Stimulated activated CD8-positive, alpha-beta memory T cell treated with anti-CD3 and anti-CD28 coated beads, Interleukin-4, amount 100 ng/mL, for 48 hours (primary cell): ENCODE data around the gene MGMT.

Source experiments
- DNase-seq: peaks from one replicate; pipeline ENCODE4 v3.0.0-alpha.2; 2020

The MGMT gene

DNA sequence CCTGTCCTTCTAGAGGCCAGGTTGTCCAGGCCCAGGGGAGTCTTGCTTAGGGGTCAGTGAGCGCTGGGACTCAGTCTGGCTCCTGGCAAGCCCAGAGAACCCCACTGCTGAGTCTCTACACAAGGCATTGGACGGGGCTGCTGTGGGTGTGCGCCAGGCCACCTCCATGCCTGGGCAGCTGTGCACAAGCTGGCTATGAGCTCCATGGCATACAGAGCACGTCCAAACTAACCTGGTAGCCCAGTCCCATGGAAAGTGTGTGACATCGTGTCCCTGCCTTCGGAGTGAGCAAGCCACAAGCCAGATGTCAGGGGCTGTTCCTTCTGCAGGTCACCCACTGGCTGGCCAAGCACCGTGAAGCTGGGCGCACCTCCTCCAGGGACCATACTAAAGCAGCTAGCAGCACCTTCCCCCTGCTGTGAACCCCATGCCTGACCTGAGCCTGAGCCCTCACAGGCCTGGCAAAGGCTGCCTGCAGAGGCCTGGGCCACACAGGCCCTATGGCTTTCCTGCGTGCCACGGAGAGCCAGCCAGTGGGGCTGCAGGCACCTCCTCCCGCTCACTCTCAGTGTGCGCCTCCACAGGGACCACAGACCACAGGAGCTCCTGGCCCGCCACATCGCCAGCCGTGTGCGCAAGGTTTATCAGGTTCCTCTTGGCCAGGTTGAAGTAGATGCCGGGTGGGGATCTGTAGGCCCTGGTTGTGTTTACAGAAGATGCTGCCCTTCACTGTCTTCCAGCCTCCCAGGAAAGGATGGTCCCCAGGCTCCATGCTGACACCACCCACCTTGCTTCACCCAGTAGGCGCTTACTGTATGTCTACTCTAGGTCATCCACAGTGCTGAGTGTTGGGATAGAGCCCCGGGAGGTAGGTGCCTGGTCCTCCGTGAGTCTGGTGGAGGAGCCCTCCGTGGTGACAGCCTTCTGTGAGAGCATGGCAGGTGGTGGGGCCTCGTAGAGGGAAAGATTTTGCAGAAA, 277.4 kb downstream of the MGMT start:
- no peak for DNase-seq

DNA sequence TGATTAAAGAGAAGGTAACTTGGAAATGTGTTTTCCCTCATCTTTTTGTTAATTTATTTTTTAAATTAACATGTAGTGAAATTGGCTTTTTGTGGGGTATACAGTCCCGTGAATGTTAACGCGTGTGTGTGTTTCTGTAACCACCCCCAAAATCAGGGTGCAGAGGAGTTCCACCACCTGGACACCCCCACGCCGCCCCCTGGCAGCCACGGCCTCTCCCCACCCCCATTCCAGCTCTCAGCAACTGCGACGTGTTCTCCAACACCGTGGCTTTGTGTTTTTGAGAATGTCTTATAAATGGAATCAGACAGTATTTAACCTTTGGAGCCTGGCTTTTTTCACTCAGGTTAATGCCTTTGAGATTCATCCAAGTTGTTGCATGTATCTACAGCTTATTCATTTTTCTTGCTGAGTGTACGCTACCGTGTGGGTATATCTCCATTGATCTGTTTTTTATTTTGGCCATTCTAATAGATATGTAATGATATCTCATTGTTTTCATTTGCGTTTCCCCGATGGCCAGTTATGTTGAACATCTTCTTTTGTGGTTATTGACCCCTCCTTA, 278.2 kb downstream of the MGMT start:
- DNase-seq: no peak

DNA sequence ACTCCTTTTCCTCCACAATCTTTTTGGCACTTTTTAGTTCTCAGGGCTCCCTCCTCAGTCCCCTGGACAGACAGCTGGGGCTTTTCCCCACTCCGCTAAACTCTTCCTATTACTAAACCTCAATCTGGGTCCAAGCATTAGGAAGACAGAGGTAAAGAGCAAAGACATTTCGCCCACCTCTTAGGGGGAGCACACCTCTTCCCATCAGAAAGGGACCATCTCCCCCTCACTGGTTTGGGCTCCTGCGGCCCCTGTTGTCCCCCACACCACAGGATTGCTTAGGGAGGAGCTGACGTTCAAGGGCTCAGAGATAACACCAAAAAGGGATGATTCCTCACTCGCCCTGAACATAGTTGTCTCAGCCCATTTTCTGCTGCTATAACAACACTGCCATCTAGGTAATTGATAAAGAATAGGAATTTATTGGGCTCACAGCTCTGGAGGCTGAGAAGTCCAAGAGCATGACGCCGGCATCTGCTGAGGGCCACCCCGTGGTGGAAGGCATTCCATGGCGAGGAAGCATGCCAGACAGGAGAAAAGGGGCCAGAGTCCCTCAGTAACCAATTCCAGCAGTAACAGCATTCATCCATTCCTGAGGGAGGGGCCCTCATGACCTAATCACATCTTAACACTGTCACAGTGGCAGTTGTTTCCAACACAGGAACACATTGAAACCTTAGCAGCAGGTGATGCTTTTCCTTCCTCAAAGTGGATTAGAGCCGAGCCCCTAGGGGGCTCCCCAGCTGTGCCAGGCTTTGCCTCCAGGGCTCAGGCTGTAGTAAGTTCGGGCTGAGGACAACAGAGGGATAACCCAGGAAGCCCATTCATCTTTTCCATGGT, 287.4 kb downstream of the MGMT start:
- DNase-seq: no peak

- peak; percentile 14 for DNase-seq
Observed at GRCh38 chr10:129755158-129755591, 288.1 kb downstream of the MGMT start.

GRCh38 chr10:129755621-129756020, 288.6 kb downstream of the MGMT start:
- DNase-seq: no peak

DNA sequence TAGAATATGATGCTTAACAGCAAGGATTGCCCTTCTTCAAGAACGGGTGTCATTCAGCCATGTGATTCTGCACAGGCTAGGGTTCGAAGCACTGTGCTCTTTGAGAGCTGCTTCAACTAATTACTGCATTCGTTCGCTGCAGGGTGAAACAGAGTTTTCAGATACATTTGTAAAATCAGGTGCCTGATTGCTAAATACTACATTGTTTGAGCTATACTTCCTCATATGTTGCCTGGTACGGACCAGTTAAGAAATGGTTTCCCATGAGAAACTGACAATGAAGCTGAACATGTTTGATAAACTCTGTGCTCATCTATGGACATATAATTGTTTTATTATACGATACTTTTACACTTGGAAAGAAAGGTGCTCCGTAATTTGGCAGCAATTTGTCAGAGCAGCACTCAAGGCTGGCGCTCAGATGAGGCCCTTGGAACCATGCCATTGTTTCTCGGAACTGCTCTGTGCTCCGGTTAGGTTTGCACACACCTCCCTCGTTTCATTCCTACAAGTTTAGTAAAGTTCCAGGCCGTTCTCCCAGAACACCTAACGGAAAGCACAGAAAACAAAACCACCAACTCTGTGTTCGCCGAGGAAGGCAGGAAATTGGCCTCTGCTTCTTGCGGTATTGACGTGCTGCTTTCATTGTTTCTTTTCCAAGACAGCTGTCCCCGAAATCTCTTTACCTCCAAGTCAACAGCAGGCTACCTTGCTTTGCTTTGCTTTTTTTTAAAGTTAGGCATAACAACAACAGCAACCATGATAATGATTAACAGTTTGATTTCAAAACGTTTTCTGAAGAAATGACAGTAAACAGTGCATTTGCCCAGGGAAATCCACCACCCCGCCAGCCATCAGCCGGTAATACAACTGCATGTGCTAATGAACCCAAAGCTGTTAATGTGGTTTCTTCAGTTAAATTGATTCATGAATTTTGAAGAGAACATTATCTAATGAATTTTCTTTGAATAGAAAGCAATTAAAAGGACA, 290.2 kb downstream of the MGMT start:
- peak; percentile 17 for DNase-seq

GRCh38 chr10:129758207-129759021, 291.4 kb downstream of the MGMT start:
- peak; percentile 9 for DNase-seq

DNA sequence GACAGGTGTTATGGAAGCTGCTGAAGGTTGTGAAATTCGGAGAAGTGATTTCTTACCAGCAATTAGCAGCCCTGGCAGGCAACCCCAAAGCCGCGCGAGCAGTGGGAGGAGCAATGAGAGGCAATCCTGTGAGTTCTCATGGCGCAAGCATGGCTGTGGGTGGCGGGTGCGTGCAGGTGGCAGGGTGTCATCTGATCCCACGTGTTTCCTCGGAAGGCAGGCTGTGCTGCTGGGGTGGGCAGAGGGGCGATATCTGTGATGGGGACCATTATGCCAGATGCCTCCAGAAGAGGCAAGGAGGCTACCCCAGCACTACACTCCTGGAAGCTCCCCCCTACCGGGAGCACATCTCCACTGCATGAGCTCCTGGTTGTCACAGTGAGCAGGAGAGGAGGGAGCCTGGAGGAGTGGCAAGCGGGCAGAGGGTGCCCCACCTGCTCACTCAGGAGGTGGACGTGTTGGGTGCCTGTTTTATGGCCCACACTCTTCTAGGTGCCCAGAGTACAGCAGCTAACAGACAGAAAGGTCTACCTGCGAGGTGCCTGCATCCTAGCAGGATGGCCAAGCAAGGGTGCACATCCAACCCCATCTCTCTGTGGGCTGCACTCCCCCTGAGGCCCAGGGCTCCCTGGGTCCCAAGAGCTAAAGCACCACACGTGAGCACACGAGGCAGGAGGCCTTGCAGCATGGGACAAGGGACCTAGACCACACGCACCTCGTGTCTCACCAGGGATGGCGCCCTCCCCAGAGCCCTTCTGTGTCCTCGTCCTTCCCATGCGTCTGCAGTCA, 292.4 kb downstream of the MGMT start:
- DNase-seq: peak; percentile 7

- DNase-seq: peak; percentile 7
Observed at GRCh38 chr10:129760003-129760315, 292.9 kb downstream of the MGMT start.

DNA sequence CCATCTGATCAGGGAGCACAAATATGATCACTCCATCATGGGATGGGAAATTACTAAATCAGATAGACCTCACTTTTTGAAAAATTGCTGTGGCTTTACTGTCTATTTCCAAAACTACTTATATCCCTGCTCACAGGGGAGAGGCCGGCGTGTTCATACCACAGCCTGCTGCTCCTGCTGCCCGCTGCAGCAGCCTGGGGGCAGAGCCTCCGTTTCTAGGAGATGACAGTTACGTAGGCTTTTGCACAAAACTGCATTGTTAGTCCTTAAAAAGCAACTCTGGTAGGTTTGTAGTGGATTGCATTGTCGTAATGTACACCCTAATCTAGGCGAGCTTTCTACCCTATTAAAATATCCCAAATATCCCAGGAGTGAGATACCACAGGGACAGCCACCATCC, 293.4 kb downstream of the MGMT start:
- no peak for DNase-seq

- no peak for DNase-seq
Observed at GRCh38 chr10:129761197-129761972, 294.3 kb downstream of the MGMT start.

DNA sequence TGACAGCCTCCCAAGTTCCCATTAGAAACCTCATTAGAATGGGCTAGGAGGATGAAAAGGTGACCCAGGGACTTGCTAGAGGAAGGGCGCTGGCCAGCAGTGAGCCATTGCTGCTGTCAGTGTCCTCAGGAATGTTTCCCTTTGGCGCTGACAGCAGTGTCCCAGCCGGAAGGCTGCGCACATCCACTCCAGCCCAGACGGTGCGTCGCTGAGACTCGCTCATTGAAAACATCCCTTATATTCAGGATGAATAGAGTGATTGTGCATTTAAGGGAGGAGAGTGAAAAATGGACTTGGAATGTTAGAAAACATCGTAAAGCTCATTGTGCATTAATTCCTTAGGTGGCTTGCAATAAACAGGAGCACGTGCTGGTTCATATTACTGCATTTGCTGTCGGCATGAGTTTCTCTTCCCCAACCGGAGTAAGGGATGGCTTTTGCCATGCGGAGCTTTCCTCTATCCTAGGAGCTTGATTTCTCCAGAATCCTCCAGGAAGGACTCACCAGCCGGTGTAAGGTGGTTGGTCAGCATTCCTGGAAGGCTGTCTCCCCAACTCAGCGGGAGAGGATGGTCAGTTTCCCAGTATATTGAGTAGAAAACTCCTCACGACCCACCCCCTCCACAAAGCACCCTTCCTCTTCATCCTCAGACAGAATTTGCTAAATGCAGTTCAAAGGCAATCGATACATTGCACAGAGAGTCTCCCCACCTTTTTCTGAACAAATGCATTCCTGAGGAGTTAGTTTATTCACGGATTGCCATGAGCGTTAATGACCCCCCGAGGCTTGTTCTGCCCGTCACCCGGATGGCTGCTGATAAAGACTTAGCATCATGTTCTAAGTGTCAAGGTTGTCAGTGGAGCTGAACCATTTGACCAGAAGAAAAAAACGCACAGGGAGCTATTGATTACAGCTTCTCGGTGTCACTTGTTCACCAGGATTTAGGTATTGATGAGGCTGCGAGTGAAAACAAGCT, 295.2 kb downstream of the MGMT start:
- no peak for DNase-seq

DNA sequence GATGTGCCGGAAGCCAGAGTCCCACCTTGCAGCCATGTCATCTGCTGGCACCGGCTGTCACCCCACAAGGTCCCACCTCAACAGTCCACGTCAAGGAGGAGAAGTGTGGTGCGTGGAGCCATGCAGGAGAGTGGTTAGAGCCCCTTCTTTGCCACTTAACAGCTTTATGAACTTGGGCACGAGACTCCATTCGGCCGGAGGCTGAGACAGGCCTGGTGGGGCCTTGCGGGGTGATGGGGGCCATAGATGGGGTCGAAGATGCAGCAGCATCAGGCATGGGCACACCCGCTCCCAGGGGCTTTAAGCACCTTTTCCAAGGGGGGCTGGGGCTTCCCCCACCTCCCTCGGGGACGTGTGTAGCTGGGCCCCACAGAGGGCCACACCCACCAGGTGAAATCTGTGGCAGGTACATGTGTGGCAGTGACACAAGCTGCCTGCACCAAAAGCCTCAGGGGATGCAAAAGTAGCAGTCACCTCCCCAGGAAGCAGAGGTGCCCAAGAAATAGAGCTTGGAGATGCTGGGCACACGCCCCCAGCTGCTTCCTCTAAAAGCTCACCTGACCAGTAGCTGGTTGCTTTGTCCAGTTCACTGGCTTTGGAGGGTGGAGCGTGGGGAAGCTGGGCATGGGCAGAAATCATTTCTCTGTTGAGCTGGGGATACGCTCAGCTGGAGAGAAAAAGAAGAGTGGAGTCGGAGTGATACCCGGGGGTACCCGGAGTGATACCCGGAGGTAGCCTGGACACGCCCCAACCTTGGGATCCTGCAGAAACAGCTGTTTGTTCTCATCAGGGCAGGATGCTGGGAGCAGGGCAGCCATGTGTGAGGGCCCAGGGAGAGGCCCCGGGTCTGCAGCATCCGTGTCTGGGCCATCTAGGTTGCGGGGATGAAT, 297.2 kb downstream of the MGMT start:
- peak; percentile 9 for DNase-seq

DNA sequence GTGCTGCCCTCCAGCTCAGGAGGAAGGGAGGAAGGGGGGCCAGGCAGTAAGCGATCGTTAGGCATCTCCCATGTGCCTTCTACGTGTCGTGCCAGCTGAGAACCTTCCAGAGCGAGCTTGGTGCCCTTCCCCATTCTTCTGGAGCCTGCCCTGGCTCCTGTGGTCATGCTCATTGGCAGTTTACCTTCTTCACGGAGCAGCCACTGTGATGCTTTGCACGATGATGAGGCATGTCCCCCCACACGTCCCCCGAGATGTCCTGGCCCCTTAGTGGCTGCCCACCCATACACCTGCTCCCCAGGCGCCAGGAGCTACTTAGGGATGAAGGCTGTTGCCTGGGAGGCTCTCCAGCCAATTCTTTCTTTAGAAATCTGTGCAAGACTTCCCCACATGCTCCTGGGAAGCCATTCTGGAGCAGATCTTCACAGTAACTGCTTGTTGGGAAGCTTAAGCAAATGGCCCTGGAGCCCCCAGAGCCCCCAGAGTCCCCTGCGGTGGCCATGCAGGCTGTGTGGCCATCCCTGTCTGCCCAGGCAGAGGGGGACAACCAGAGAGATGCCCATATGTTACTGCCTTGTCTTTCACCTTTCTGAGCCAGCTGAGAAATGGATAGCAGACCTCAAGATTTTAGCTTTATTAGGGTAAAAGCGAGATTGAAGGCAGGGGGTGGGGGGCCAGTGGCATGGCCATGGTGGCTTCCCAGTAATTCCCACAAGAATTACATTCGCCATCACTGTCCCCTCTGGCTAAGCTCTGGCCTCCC, 298.0 kb downstream of the MGMT start:
- DNase-seq: no peak

DNA sequence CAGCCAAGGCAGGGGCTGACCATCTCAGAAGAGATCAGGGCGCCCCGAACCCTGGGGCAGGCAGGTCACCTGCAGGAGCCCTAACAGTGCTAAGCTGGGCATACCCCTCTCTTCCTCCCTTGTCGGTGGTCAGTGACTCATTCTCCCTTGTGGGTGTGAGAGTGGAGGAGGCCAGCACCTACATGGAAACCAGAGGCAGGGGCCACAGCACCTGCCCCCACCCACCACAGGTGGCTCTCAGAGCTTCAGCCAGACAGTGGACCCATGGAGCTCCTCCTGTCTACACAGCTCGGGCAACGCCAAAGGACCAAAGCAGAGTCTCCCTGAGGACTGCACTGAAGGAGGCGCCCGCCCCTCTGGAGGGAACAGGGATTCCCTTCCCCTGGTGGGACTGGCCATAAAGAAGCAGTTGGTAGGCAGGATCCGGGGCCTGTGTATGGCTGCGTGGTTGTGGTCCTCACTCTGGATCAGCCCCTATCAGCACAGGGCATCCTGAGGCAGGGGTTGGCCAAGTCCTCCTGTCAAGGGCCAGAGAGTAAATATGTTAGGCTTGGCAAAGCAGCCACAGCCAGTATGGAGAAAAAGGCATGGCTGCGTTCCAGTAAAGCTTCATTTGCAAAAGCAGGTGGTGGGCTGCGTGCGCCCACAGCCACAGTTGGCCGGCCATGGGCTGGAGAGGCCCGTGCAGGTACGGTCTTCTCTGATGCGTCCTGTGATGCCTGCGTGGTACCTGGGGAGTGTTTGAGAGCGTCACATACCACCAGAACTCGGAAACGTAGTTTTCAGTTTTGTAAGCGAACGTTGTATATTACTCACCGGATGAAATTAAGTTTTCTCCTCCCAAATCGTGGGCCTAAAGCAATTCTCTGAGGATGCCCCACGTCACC, 298.9 kb downstream of the MGMT start:
- peak; percentile 9 for DNase-seq
